C4-2B (cell line): Measurements from ENCODE around the gene TSPAN12.
"Not testable (repeated sequence)": the region's sequence is repeated elsewhere in the genome, so short reads cannot be mapped to it uniquely, and the experiment has no call there.

Source experiments
- H3K27ac ChIP-seq: fragments of 450-650 bp; 2 replicates; pipeline ENCODE4 v1.5.1; 2017
- ZFX ChIP-seq: fragments of 450-650 bp; IDR thresholded peaks from 2 replicates; pipeline ENCODE4 v1.6.1; 2017
- TF ChIP-seq, protein P1 (sequence below): fragments of 450-650 bp; conservative IDR thresholded peaks from 2 replicates; pipeline ENCODE4 v1.5.1; 2017; ENCODE audit warnings: mild to moderate bottlenecking

Gene TSPAN12

GRCh38 chr7:120857588-120858573 lies at the start of gene TSPAN12:
TSS of gene TSPAN12 (minus strand) at chr7:120858144. CDS start at chr7:120856763, 1,381 bp downstream.
- H3K27ac ChIP-seq = peak within 1 kb of the TSS; percentile 0; the same call in 1 of the 2 replicates
- TF ChIP-seq, protein P1, sequence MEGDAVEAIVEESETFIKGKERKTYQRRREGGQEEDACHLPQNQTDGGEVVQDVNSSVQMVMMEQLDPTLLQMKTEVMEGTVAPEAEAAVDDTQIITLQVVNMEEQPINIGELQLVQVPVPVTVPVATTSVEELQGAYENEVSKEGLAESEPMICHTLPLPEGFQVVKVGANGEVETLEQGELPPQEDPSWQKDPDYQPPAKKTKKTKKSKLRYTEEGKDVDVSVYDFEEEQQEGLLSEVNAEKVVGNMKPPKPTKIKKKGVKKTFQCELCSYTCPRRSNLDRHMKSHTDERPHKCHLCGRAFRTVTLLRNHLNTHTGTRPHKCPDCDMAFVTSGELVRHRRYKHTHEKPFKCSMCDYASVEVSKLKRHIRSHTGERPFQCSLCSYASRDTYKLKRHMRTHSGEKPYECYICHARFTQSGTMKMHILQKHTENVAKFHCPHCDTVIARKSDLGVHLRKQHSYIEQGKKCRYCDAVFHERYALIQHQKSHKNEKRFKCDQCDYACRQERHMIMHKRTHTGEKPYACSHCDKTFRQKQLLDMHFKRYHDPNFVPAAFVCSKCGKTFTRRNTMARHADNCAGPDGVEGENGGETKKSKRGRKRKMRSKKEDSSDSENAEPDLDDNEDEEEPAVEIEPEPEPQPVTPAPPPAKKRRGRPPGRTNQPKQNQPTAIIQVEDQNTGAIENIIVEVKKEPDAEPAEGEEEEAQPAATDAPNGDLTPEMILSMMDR = peak; percentile 86
- TF ChIP-seq ZFX = no peak

- H3K27ac ChIP-seq = no peak overlapping the region
- TF ChIP-seq, protein P1 = no peak
- TF ChIP-seq ZFX = no peak
Observed at GRCh38 chr7:120898715-120899499, 41.0 kb upstream of the TSPAN12 start.

DNA sequence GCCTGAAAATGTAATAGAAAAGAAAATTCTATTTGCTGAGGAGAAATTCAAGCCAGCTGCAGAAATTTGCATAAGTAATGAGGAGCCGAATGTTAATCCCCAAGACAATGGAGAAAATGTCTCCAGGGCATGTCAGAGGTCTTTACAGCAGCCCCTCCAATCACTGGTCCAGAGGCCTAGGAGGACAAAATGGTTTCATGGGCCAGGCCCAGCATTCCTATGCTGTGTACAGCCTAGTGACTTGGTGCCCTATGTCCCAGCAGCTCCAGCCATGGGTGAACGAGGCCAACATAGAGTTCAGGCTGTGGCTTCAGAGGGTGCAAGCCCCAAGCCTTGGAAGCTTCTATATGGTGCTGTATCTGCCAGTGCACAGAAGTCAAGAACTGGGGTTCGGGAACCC lies 37.3 kb upstream of the TSPAN12 start:
- not testable (repeated sequence) for H3K27ac ChIP-seq

- not testable (repeated sequence) for H3K27ac ChIP-seq
Observed at GRCh38 chr7:120885602-120886001, 27.7 kb upstream of the TSPAN12 start.

DNA sequence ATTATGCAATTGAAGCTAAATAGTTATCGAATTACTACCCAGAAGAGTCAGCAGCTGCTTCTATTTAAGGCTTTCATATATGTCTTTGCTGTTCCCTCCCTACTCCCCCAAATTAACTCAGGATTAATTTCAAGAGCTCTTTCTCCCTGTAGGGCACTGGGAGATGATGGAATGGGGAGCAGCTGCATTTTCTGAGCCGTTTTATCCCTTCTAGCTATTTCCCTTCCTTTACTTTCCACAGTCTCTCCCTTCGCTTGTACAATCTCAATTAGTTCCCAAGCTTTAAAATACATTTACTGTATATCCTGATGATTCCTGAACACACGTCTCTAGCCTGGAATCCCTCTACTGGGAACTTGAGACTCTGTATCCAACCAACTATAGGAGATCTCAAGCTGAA lies 19.8 kb upstream of the TSPAN12 start:
- H3K27ac ChIP-seq = no peak overlapping the region
- TF ChIP-seq, protein P1 = no peak

DNA sequence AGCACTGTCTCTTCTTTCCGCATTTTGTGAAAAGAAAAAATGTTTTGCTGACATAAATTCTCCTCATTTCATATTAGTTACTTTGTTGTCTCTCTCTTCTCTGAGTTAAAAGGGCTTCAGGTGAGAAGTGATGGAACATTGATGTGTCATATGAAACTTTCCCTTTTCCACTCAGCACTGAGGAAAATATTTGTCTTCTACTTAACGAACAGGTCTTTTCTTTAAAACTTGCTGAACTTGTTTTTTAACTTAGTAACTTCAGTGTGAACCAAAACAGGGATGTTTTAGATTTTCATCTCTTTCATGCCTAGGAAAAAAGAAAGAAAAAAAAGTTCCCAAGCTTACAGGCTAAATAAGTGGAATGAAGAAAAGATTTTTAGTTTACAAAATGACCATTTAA lies 19.0 kb upstream of the TSPAN12 start:
- TF ChIP-seq, protein P1 = no peak
- TF ChIP-seq ZFX = no peak
- no peak overlapping the region for H3K27ac ChIP-seq

- TF ChIP-seq, protein P1 = no peak
- no peak for TF ChIP-seq ZFX
- no peak overlapping the region for H3K27ac ChIP-seq
Observed at GRCh38 chr7:120874722-120875121, 16.8 kb upstream of the TSPAN12 start.

DNA sequence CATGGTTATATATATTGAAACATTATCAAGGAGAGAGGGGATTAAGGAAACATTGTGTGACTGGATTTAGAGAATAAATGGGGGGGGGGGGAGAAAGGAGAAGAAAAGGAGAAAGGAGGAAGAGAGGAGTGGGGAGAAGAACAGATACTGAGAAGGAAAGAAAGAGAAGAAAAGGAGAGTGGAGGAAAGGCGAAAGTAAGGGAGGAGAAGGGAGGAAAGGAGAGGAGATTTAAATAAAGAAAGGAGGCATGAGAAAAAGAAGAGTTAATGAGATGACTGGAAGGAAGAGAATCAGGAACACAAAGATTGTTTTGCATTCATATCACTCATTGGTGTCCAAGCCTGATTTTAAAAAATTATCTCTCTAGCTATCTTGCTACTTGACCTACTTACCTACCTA lies 16.1 kb upstream of the TSPAN12 start:
- TF ChIP-seq, protein P1 = no peak
- no peak for TF ChIP-seq ZFX
- H3K27ac ChIP-seq = no peak overlapping the region
